Measurements from ENCODE around the gene PSMB1.
A peak's percentile ranks its signal among the peaks of the same experiment; 100 is the strongest.

Gene PSMB1

GRCh38 chr6:170493354-170493753 is 59.8 kb downstream of the PSMB1 start:
- H3K4me3 ChIP-seq (ENCODE audit: low read depth, low read length) = no peak overlapping the region
- TF ChIP-seq CTCF (IDR thresholded peaks at IDR 0.05; ENCODE audit: low read depth, low read length) = no peak
- in situ Hi-C loops (cut with HindIII; ENCODE audit: low sequenced_read_pairs) = no loop called here
- no peak for DNase-seq (ENCODE audit: low read depth, low spot score)

GRCh38 chr6:170490259-170490658 is 62.8 kb downstream of the PSMB1 start:
- in situ Hi-C loops (cut with HindIII; ENCODE audit: low sequenced_read_pairs) = no loop called here

GRCh38 chr6:170489836-170490235 is 63.3 kb downstream of the PSMB1 start:
- in situ Hi-C loops (cut with HindIII; ENCODE audit: low sequenced_read_pairs) = no loop called here
- no peak for DNase-seq (ENCODE audit: low read depth, low spot score)
- no peak overlapping the region for H3K4me3 ChIP-seq (ENCODE audit: low read depth, low read length)
- TF ChIP-seq CTCF (IDR thresholded peaks at IDR 0.05; ENCODE audit: low read depth, low read length) = no peak

More at GRCh38 chr6:170490259-170490658, 62.8 kb downstream of the PSMB1 start:
- no peak for DNase-seq (ENCODE audit: low read depth, low spot score)
- no peak overlapping the region for H3K4me3 ChIP-seq (ENCODE audit: low read depth, low read length)
- TF ChIP-seq CTCF (IDR thresholded peaks at IDR 0.05; ENCODE audit: low read depth, low read length) = no peak

- no peak for DNase-seq (ENCODE audit: low read depth, low spot score)
- H3K4me3 ChIP-seq (ENCODE audit: low read depth, low read length) = no peak overlapping the region
- no peak for TF ChIP-seq CTCF (IDR thresholded peaks at IDR 0.05; ENCODE audit: low read depth, low read length)
- in situ Hi-C loops (cut with HindIII; ENCODE audit: low sequenced_read_pairs) = no loop called here
Measured at GRCh38 chr6:170487707-170488329, 65.3 kb downstream of the PSMB1 start.

GRCh38 chr6:170485159-170485558 is 67.9 kb downstream of the PSMB1 start:
- no peak for TF ChIP-seq CTCF (IDR thresholded peaks at IDR 0.05; ENCODE audit: low read depth, low read length)
- in situ Hi-C loops (cut with HindIII; ENCODE audit: low sequenced_read_pairs) = no loop called here
- no peak overlapping the region for H3K4me3 ChIP-seq (ENCODE audit: low read depth, low read length)
- peak; percentile 10 for DNase-seq (ENCODE audit: low read depth, low spot score)

Measured in astrocyte of the spinal cord (primary cell).